ENCODE data around the gene NT5M. TPM values are rescaled to one million over a fixed set of nuclear protein-coding genes. Genes with fewer than 3 reads are reported as not detected.
"Not testable (repeated sequence)": the region's sequence is repeated elsewhere in the genome, so short reads cannot be mapped to it uniquely, and the experiment has no call there.

NT5M gene
- 1 to 10 TPM; 2.8 to 3.0 TPM for total RNA-seq
- long read RNA-seq, donor 1, partial matches to known transcripts = 0 of 3 reads
- long read RNA-seq, donor 1, other reads (novel, unspliced or antisense) = 0 of 3 reads
- long read RNA-seq, donor 2, partial matches to known transcripts = 0 of 4 reads
- long read RNA-seq, donor 2, other reads (novel, unspliced or antisense) = 1 of 4 reads

GRCh38 chr17:17303010-17303846 lies at the start of gene NT5M:
NT5M (plus strand) TSS chr17:17303373; CDS start chr17:17303551, 178 bp downstream.
- intact Hi-C loops (cut with DNase I) = no loop called here
- DNase-seq (ENCODE audit: low spot score) = peak; percentile 92

- intact Hi-C loops (cut with DNase I) = no loop called here
- DNase-seq (ENCODE audit: low spot score) = peak; percentile 9
Observed at GRCh38 chr17:17253406-17253805, 49.8 kb upstream of the NT5M start.

DNA sequence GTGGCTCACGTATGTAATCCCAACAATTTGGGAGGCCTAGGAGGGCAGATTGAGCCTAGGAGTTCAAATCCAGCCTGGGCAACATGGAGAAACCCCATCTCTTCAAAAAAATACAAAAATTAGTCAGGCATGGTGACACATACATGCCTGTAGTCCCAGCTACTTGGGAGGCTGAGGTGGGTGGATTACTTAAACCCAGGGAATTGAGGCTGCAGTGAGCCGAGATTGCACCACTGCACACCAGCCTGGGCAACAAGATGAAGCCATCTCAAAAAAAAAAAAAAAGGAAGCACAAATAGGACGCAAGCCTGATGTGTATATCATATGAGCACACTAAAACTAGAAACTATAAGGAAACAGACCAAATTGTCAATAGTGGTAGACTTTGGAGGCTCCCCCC lies 49.1 kb upstream of the NT5M start:
- peak; percentile 1 for DNase-seq (ENCODE audit: low spot score)
- intact Hi-C loops (cut with DNase I) = no loop called here

- DNase-seq (ENCODE audit: low spot score) = peak; percentile 41
- intact Hi-C loops (cut with DNase I) = not testable (repeated sequence)
Observed at GRCh38 chr17:17255689-17256088, 47.5 kb upstream of the NT5M start.

DNA sequence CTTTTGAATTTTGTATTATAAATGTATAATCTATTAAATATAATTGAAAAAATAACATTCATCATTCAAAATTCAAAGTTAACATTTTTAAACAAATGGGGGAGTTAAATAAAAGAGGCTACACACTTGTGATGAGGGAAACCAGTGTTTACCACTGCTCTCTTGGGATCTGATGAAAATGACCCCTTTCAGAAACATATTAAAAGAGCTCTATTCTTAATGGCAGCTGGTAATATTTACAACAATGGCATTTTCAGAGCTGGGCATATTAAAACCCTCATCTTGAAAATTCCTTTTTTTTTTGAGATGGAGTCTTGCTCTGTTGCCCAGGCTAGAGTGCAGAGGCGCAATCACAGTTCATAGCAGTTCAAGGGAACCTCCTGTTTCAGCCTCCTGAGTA lies 46.9 kb upstream of the NT5M start:
- DNase-seq (ENCODE audit: low spot score) = no peak
- intact Hi-C loops (cut with DNase I) = no loop called here

GRCh38 chr17:17258011-17258410 lies 45.2 kb upstream of the NT5M start:
- no peak for DNase-seq (ENCODE audit: low spot score)
- intact Hi-C loops (cut with DNase I) = no loop called here

GRCh38 chr17:17258998-17259397 lies 44.2 kb upstream of the NT5M start:
- DNase-seq (ENCODE audit: low spot score) = no peak
- intact Hi-C loops (cut with DNase I) = no loop called here

DNA sequence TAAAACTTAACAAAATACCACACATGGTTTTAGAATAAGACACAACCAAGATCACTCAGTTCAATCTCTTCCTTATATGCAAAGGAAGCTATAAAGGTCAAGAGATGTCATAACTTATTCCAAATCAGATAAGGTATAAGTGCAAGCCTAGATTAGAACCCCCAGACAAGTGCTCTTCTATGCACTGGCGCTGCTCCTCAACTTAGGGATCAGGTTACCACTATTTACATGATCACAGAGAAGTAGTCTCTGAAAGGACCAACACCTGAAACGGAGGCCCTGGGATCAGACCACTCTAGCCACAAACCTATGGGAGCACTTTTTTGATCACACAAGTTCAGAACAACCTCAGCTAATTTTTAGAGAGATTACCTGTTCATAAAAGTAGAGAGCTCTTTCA lies 38.7 kb upstream of the NT5M start:
- no peak for DNase-seq (ENCODE audit: low spot score)

GRCh38 chr17:17269926-17270773 lies 33.0 kb upstream of the NT5M start:
- DNase-seq (ENCODE audit: low spot score) = peak; percentile 47
- intact Hi-C loops (cut with DNase I) = no loop called here

More for the DNA sequence above, 38.7 kb upstream of the NT5M start:
- intact Hi-C loops (cut with DNase I) = no loop called here

DNA sequence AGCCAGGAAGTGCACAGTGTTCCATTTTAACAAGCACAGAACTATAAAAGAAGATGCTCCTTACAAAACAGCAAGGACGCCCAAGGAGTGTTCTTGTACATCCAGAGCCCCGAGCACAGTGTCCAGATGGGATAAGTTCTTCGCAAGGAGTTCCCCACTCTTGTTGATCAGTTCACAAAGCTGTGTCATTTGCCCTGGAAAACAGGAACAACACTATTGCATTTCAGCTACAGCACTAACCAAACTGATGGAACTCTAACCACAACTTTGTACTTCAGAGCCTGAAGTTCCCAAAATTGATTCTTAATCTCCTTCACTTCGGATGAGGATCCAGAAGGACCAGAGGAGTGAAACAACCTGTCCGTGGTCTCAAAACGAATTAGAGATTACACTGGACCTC lies 27.2 kb upstream of the NT5M start:
- intact Hi-C loops (cut with DNase I) = no loop called here
- DNase-seq (ENCODE audit: low spot score) = no peak

GRCh38 chr17:17277431-17277830 lies 25.7 kb upstream of the NT5M start:
- DNase-seq (ENCODE audit: low spot score); intact Hi-C loops (cut with DNase I): not testable (repeated sequence)

- intact Hi-C loops (cut with DNase I) = no loop called here
- no peak for DNase-seq (ENCODE audit: low spot score)
Observed at GRCh38 chr17:17279316-17279715, 23.9 kb upstream of the NT5M start.

- DNase-seq (ENCODE audit: low spot score) = peak; percentile 99
- intact Hi-C loops (cut with DNase I) = no loop called here
Observed at GRCh38 chr17:17280613-17281549, 22.3 kb upstream of the NT5M start, which contains the start of gene COPS3. COPS3 (minus strand) TSS chr17:17281246; CDS start chr17:17281186, 60 bp downstream.

DNA sequence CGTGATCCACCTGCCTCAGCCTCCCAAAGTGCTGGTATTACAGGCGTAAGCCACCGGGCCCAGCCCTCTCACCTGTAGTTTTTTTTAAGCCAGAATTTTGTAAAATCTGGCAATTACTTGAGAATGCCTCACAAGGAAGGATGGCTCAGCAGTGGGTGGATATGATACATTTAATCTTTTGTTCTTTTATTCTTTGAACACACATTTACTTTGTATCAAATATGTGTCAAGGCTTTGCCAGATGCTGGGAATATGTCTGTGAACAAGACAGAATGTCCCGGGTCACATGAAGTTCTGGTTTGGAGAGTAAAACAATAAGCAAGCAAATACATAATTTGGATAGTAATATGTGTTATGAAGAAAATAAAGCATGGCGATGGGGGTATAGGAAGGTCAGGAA lies 17.2 kb upstream of the NT5M start:
- intact Hi-C loops (cut with DNase I) = no loop called here
- no peak for DNase-seq (ENCODE audit: low spot score)

- intact Hi-C loops (cut with DNase I) = no loop called here
- DNase-seq (ENCODE audit: low spot score) = no peak
Observed at GRCh38 chr17:17289086-17289485, 14.1 kb upstream of the NT5M start.

DNA sequence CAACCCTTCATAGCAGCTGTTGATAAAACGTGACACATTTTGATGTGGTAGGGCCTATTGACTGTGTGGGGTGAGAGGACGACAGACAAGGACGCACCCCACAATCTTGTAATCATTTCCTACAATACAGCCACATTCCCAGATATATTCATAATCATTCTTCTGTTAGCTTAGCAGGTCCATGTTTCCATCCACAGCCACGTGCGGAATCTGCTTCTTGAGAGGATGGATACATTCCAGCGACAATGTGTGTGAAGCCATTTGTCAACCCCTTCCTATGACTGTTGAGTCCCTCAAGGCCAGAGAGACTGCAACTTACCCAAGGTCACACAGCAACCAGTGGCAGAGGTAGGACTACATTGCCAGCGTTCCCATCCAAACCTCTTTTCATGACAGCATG lies 13.5 kb upstream of the NT5M start:
- intact Hi-C loops (cut with DNase I) = no loop called here
- no peak for DNase-seq (ENCODE audit: low spot score)

DNA sequence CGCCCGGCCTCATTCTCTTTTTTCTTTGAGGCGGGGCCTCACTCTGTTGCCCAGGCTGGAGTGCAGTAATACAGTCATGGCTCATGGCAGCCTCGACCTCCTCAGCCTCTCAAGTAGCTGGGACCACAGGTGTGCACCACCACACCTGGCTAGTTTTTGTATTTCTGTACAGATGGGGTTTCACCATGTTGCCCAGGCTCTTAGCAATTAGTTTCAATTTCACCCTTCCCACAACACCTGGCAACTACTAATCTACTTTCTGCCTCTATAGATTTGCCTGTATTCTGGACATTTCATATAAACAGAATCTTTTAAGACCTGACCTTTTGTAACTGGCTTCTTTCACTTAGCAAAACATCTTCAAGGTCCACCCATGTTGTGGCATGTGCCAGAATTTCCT lies 8.0 kb upstream of the NT5M start:
- intact Hi-C loops (cut with DNase I) = no loop called here
- DNase-seq (ENCODE audit: low spot score) = no peak

DNA sequence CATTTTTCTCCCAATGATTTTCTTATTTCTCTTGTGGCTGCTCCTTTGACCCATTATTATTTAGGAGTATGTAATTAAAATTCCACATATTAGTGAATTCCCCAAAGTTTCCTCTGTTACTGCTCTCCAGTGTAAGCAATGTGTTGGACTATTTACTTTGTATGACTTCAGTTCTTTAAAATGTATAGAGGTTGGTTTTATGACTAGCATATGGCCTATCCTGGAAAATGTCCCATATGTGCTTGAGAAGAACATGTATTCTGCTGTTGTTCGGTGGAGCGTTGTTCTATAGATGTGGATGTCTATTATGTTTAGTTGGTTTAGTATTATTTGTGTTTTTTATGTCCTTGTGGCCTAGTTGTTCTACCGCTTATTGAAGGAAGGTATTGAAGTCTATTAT lies 6.0 kb upstream of the NT5M start:
- intact Hi-C loops (cut with DNase I) = no loop called here
- no peak for DNase-seq (ENCODE audit: low spot score)

- intact Hi-C loops (cut with DNase I) = no loop called here
- no peak for DNase-seq (ENCODE audit: low spot score)
Observed at GRCh38 chr17:17298108-17298507, 5.1 kb upstream of the NT5M start.
